ENCODE results near the gene MARCHF3.

The MARCHF3 gene

DNA sequence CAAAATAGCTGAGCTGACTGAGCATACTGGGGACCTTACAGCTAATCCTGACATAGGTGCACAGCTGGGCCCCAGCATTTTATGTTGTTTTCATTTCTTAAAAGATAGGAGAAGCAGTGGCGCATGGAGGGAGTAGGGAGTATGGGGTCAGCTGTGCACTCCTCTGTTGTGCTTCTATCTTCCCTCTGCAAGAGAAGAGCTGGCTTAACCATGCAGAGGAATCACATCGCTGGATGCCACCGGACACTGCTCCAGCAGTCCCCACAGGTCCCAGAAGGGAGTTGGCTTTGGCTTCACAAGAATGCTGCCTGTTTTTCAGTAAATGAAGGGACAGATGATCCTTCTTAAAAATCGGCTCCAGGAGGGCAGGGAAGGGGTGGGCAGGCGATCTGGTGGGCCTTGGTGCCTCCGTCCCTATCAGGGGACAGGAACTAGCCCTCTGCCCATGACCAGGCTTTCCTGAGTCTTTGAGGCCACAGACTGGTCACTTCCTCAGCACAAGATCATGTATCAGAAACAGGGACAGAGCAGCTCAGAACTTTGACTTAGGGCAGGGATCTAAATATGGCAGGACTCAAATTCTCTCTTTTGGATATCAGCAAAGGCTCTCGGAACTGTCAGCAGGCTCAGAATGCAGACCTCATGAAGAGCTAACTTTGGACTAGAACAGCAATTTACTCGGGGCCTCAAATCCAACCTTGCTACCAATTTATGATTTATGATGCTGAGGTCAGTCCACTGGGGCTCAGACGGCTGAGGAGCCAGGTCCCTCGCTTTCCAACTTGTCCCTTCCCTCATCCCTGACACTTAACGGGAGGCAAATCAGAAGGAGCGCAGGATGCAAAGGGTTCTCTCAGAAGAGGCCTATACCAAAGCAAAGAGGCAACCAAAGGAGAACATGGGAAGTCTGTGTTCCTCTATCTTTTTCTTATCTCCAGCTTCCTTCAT lies 47.2 kb downstream of the MARCHF3 start:
- DNase-seq (ENCODE audit: low read depth) = no peak

DNA sequence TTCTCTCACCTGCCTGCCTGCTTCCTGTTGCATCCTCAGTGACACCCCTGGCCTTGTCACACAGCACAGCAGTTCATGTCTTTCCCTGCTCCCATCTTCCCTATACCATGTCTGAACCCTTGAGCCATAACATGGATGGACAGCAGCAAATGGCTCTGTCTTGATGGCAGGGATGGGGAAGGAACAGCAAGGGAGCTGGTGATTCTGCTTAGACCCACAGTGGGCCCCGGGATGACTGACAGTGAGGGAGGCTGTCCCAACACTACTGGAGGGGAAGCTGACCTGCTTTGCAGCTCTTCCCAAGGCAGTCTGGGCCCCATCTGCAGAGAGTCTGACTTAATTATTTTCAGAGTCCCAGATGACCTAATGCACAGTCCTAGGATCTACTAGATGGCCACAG lies 48.2 kb downstream of the MARCHF3 start:
- DNase-seq (ENCODE audit: low read depth) = no peak

- DNase-seq (ENCODE audit: low read depth) = no peak
Measured at GRCh38 chr5:126981701-126982100, 48.7 kb downstream of the MARCHF3 start.

GRCh38 chr5:126981222-126981621 lies 49.1 kb downstream of the MARCHF3 start:
- DNase-seq (ENCODE audit: low read depth) = no peak

DNA sequence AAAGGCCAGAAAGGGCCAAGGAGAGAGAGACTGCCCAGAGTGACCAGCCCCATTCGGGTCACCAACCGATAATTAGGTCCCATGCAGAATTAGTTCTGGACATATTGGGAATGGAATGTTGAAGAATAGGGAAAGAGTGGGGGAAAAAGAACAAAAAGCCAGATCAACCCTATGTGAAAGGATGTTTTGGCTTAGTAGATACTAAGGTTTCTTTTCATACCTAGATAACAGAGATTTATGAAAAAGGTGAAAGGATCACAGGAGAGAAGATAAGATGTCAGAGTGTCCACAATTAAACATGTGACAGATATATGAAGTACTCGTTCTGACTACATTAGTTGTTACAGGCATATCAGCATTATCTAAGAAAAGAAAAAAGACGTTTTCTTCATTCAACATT lies 52.1 kb downstream of the MARCHF3 start:
- no peak for DNase-seq (ENCODE audit: low read depth)

DNA sequence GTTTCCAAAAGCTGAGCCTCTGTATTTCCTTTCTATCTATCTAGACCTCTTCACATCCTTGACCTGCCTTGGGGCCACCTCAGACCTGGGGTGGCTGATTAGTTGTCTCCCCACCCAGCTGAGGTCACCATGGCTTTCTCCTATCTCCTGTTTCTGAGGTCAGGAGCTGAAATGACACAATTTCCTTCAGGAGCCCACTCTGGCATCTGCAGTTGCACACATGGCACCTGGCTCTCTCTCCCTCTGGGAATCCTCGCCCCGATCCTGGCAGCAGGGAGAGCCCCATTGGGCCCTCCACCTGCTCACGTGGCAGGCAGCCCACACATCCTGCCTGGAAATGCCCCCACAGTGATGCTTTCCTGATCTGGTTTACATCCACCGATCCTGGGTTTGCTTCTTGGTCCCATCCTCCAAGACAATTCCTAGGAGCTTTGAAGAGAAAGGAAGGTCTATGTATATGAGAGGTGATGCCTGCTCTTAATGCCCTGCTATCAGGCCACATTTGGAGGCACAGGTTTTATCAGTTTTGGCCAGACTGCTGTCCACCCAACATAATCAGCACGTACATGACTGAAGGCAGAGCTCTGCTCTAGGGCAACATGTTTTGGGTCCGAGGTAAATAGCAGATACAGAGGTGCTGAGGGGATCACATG lies 53.7 kb downstream of the MARCHF3 start:
- DNase-seq (ENCODE audit: low read depth) = no peak

GRCh38 chr5:126975796-126976195 lies 54.6 kb downstream of the MARCHF3 start:
- DNase-seq (ENCODE audit: low read depth) = no peak

DNA sequence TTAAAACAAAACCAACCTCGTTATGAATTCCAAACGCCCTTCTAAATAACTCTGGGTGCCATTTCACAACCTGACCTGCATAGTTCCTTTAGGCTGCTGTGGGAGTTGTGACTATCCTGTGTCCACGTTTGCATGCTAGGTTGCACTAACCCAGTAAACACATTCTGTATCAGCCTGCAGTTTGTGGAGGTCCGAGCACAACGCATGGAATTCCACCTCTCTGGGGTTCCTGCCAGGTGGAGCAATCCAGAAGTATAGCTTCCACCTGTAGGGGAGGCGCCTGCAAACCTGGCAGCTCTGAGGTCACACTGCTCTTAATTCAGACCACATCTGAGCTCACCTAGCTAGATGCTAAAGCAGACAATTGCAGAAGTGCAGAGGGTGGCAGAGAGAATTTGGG lies 57.2 kb downstream of the MARCHF3 start:
- DNase-seq (ENCODE audit: low read depth) = no peak

DNA sequence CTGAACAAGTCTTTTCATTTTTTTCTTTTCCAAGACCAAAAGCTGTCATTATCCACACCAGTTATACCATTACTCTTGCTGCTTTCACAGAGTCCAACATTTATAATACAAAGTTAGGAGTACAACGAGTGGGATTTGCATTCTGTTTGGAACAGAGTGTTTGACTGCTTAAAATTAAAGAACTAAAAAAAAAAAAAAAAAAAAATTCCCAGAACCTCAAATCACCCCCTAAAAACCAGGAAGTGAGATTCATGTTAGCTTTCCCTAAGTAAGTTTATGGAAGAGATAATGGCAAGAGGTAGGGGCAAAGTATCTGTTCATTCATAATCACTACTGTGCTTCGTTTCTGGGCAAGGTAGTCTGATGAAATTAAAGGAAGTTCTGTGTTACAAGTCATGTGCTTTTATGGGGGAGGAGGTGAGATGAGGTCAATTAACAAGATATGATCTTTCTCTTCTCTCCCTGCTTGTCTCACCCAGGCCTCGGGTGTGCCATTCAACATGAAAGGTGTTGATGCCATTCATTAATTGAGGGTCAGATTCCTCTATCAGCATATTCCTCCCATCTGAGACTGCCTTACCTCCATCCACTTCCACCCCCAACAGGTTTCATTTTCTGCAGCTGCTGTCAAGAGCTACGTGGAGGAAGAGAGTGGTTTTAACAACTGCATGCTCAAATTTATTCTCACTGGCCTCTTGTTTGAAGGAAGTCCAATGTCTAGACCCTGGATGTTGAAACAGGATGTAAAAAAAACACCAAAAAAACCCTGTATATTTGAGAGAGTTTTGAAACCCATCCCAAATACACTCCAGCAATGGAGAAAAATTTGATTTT lies 58.1 kb downstream of the MARCHF3 start:
- no peak for DNase-seq (ENCODE audit: low read depth)

DNA sequence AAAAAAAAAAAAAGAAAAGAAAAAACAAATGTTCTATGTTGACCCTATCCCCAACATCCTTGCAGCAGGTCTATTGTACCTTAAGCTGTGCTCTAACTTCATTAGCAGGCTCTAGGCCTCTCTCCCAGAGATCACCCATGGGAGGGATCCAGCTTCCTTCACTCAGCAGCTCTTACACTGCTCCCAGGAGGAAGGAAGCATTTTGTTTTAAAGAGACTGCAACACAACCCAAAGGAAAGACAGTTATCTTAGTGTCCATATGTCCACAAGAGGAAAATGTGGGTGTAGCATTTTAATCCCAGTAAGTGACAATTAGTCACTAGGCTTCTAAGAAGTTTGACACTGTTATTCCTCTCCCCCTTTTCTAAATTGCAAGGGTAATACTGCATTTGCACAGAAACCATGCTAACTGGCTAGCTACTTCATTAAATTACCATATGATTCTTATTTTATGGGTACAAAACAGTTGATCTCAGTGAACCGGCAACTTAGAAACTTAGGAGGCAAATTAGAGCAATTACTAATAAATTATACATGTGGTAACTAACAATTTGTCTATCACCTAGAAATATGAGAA lies 58.8 kb downstream of the MARCHF3 start:
- DNase-seq (ENCODE audit: low read depth) = no peak

DNA sequence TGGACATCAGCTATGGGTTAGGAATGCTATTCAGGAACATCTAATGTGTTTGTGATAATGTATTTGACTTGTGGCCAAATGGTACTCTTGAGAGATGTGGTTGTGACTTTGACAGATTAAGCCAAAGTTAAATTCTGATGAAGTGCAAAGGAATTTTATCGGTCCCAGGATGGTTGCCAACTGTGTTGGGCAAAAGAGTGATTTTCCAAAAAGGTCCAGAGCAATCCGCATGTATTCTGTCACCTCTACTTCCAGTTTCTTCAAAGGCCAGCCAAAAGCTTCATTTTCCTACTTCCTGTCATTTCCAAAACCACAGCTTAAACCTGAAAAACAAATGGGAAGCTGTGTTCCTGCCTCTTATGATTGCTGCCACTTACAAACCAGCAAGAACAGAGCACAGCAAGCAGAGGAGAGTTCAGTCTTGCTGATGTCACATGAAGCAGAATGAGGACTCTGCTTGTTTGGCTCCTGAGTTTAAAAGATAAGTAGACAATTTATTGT lies 59.8 kb downstream of the MARCHF3 start:
- peak; percentile 23 for DNase-seq (ENCODE audit: low read depth)

- DNase-seq (ENCODE audit: low read depth) = no peak
Measured at GRCh38 chr5:126969548-126969947, 60.8 kb downstream of the MARCHF3 start.

DNA sequence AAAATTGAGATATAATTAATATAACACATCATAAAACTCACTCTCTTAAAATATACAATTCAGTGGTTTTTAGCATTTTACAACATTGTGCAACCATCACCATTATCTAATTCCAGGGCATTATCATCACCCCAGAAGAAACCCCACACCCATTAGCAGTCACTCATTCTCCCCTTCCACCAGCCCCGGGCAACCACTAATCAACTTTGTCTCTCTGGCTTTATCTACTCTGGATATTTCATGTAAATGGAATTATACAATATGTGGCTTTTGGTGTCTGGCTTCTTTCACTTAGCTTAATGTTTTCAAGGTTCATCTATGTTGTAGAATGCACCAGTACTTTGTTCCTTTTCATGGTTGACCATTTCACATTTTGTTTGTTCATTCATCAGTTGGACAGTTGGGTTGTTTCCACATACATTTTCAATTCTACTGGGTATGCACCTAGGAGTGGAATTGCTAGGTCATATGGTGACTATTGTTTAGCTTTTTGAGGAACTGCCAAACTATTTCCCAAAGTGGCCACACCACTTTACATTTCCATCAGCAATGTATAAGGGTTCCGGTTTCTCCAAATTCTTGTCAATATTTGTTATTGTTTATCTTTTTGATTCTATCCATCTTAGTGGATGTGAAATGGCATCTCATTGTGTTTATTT lies 62.4 kb downstream of the MARCHF3 start:
- DNase-seq (ENCODE audit: low read depth) = no peak

DNA sequence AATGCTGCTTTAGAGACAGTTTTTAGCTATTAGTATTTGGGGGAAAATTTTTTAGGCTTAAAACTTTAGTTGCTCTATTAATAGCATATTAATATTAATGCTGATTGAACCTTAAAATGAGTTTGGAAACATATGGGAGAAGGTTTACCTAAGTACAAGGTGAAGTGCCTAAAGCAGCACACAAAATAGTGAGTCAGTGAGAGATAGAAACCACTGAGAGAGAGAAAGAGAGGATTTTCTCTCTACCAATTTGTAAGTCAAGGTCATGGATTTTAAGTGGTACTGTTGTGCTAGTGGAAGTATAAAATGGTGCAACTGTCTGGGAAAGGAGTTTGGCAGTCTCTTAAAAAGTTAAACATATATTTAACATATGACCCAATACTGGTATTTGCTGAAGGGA lies 64.9 kb downstream of the MARCHF3 start:
- DNase-seq (ENCODE audit: low read depth) = no peak

- peak; percentile 92 for DNase-seq (ENCODE audit: low read depth)
Measured at GRCh38 chr5:126965061-126965475, 65.3 kb downstream of the MARCHF3 start.

- no peak for DNase-seq (ENCODE audit: low read depth)
Measured at GRCh38 chr5:126963822-126964375, 66.5 kb downstream of the MARCHF3 start.

DNA sequence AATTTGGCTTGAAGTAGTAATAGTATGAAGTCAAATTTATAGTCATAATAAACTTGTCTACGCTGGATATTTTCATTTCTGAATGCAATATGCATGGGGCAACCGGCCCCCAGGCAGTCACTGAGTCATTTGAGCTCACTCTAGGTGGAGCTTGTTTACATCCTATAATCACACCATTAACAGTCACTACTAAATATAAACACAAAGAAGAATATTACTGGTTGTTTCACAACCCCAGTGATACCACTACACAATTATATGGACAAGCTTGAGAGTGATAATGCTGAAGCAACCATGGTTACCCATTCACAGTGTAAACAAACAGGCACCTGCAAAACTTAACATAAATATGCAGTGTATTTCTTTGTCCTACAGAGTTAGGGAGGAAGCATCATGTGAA lies 68.7 kb downstream of the MARCHF3 start:
- DNase-seq (ENCODE audit: low read depth) = peak; percentile 9

DNA sequence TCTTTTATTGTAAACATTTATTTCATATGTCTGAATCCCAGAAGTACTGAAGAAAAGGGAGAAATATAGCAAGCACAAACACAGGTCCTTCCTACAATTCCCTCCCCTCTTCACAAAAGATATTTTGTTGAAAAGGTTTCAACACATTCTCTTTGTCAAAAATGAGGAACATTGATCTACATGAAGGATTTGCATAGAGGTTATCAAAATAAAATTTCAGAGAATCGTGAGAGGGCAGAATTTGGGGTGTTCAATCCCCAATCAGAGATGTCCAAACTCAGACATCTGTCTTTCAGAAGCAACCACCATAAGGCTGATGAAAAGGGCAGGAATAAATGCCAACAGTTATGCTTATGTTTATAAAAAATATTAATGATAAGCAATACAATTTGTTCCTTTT lies 69.2 kb downstream of the MARCHF3 start:
- no peak for DNase-seq (ENCODE audit: low read depth)

- DNase-seq (ENCODE audit: low read depth) = no peak
Measured at GRCh38 chr5:126959188-126959587, 71.2 kb downstream of the MARCHF3 start.

DNA sequence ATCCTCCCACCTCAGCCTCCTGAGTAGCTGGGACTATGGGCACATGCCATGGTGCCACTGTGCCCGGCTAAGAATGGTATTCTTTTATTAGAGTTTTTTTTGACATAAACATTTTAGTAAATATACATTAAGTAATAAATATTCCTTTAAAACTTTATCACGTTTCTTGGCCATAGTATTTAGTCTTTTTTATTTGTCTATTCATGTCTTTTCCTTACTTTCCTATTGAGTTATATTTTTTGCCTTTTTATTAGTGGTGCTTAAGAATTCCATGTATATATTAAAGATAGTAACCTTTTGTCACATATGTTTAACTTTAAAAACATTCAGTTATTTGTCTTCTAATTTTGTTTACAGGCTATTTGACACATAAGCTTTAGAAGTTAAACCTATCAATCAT lies 73.4 kb downstream of the MARCHF3 start:
- DNase-seq (ENCODE audit: low read depth) = no peak

- peak; percentile 39 for DNase-seq (ENCODE audit: low read depth)
Measured at GRCh38 chr5:126954981-126955380, 75.4 kb downstream of the MARCHF3 start.
